LNCaP clone FGC (cell line): ENCODE results near the gene GMPS.
"Not testable (repeated sequence)": the region's sequence is repeated elsewhere in the genome, so short reads cannot be mapped to it uniquely, and the experiment has no call there.

Experiments used
- DNase-seq: peaks from one replicate; pipeline ENCODE4 v3.0.0-alpha.2; 2011; ENCODE audit warnings: low read depth
- H3K4me3 ChIP-seq: 2 replicates; pipeline ENCODE4 v1.5.1; 2011; ENCODE audit warnings: mild to moderate bottlenecking, low read depth, low read length, control low read depth
- CTCF ChIP-seq: IDR thresholded peaks from 2 replicates; pipeline ENCODE4 v1.5.1; 2012; ENCODE audit warnings: mild to moderate bottlenecking; ENCODE audit not compliant: control insufficient read depth, insufficient read depth; ENCODE audit errors: extremely low read depth

The GMPS gene

GRCh38 chr3:155870133-155870944 is at the start of gene GMPS:
GMPS (plus strand) TSS chr3:155870650; CDS start chr3:155870871, 221 bp downstream.
- peak; percentile 48 for TF ChIP-seq CTCF
- peak; percentile 79 for DNase-seq
- peak within 1 kb of the TSS; percentile 92 for H3K4me3 ChIP-seq

- H3K4me3 ChIP-seq, DNase-seq: not testable (repeated sequence)
Measured at GRCh38 chr3:155828490-155829098, 41.9 kb upstream of the GMPS start.

DNA sequence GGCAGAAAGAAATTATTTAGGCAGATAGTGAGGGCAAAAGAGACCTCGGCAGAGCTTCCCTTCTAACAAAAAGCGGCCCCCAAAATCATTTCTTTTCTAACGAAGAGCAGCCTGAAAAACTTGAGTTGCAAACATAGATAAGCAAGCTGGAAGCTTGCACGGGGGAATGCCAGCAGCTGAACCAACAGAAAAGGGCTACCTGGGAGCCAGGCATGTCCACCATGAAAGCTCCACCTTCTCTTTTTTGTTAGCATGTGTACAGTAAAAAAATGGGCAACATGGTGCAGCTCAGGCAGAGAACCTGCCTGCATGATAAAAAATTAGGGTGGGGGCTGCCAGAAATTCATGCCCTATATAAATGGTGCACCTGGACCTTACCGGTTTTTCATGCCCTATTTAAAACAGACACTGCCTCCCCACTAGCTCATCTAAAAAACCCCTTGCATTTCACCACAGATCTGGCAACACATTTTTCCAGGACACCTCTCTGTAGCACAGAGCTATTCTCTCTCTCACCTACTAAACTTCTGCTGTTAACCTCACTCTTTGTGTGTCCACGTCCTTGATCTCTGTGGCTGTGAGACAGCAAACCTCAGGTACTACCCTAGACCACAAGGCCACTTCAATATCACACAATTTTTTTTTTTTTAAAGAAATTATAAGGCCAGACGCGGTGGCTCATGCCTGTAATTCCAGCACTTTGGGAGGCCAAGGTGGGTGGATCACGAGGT is 34.9 kb upstream of the GMPS start:
- no peak for DNase-seq
- no peak overlapping the region for H3K4me3 ChIP-seq
- TF ChIP-seq CTCF: no peak

- no peak overlapping the region for H3K4me3 ChIP-seq
- no peak for DNase-seq
- TF ChIP-seq CTCF: no peak
Measured at GRCh38 chr3:155843569-155843968, 26.9 kb upstream of the GMPS start.

DNA sequence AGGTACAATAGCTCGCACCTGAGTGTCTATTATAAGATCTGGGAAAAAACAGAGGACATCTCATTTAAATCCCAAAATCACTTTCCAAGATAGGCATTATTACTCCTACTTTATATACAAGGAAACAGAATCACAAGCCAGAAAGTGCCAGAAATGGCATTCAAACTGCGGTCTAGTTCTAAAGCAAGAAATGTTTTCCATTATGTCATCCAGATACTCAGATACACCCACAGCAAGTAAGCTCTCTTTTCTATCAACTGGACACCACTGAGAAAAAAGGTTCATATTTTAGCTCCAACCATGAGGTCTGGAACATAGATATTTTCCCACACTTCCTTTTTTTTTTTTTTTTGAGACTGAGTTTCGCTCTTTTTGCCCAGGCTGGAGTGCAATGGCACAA is 24.3 kb upstream of the GMPS start:
- no peak overlapping the region for H3K4me3 ChIP-seq
- no peak for DNase-seq

GRCh38 chr3:155847993-155848392 is 22.5 kb upstream of the GMPS start:
- DNase-seq: no peak
- TF ChIP-seq CTCF: no peak
- no peak overlapping the region for H3K4me3 ChIP-seq

More for the DNA sequence above, 24.3 kb upstream of the GMPS start:
- TF ChIP-seq CTCF: no peak

- not testable (repeated sequence) for H3K4me3 ChIP-seq, DNase-seq
Measured at GRCh38 chr3:155849404-155849803, 21.0 kb upstream of the GMPS start.
